HG03103 (cell line): ENCODE results near the gene NFKBIL1.
"Not testable (repeated sequence)": the region's sequence is repeated elsewhere in the genome, so short reads cannot be mapped to it uniquely, and the experiment has no call there.

ENCODE experiments used
- ATAC-seq: cut with Tn5 transposase; IDR thresholded peaks from one replicate; pipeline ENCODE4 v1.9.1; 2021; ENCODE audit warnings: low read depth; ENCODE audit not compliant: unreplicated experiment

Gene NFKBIL1, protein sequence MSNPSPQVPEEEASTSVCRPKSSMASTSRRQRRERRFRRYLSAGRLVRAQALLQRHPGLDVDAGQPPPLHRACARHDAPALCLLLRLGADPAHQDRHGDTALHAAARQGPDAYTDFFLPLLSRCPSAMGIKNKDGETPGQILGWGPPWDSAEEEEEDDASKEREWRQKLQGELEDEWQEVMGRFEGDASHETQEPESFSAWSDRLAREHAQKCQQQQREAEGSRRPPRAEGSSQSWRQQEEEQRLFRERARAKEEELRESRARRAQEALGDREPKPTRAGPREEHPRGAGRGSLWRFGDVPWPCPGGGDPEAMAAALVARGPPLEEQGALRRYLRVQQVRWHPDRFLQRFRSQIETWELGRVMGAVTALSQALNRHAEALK

DNA sequence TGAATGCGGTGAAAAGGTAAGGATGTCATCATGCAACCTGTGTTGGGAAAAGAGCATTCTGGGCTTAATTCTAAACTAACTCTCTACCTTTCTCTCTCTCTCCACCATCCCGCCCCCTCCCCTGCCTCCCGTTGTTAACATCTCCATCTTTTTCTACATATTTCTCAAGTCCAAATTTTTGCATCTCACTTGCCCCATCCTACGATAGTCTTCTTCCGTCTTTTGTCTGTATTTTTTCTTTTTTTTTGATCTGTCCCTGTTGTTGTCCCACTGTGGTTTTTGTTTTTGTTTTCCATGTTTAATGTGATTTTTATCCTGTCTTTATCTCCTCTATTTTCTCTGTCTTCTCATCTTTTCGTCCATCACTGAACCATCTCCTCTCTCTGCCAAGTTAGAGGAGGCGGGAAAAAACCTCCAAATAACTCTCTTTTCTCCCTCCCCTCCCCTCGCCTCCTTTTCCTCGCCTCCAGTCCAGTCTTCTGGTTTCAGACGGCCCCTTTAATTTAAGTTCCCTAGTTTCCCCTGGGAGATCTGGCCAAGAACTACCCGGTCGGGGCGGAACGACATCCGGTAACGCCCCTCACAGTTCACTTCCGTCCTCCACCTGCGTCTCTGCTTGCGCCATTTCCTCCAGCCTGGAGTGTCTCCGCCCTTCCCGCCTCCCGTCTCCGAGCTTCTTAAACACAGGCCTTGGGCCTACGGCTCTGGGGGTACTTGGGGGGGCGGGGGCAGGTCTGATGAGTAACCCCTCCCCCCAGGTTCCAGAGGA lies at the start of gene NFKBIL1:
Gene NFKBIL1 (plus strand): TSS at position 651 of the 769 bp plus-strand sequence. CDS start 87 bp downstream, at position 738.
- peak; percentile 59 for ATAC-seq

DNA sequence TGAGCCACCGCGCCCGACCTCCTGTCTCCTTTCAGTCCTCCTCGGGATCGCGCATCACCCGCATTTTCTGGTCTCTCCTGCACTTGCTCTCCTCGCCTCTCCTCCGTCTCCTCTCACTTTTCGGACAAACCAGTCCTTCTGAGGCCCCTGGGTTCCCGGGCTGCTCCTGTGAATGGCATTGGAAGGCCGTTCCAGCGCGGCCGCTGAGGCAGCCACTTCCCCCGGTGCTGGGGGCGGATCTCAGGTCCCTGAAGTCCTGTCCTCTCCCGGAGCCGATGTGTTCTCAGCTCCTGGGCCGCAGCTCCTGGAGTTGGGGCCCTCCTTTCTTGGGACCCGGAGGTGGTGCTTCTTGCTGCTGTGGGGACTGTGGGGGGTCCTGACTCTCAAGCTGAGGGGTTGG lies 48.7 kb upstream of the NFKBIL1 start:
- no peak for ATAC-seq

DNA sequence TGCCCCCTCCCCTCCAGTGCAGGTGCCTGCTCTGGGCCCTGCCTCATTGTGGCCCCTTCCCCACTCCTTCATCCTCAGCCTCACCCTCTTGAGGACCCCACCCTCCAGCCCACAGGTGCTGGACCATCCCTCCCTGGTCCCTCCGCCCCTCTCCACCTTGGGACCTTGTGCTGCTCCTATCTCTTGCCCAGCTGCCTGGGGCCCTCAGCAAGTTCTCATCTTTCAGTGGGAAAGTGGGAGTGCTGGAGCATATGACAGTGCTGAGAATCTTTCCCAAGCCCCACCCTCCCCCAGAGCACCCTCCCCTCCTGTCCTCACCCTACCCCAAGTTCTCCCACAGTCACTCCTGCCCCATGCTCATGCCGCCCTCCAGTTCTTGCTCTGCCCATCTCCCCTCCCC lies 47.8 kb upstream of the NFKBIL1 start:
- ATAC-seq: not testable (repeated sequence)

DNA sequence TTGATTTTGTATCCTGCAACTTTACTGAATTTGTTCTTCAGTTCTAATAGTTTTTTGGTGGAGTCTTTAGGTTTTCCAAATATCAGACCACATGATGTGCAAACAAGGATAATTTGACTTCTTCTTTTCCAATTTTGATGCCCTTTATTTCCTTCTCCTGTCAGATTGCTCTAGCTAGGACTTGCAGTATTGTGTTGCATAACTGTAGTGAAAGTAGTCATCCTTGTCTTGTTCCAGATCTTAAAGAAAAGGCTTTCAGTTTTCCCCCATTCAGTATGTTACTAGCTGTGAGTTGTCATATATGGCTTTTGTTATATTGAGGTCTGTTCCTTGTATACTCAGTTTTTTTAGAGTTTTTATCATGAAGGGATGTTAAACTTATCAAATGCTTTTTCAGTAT lies 44.8 kb upstream of the NFKBIL1 start:
- no peak for ATAC-seq

DNA sequence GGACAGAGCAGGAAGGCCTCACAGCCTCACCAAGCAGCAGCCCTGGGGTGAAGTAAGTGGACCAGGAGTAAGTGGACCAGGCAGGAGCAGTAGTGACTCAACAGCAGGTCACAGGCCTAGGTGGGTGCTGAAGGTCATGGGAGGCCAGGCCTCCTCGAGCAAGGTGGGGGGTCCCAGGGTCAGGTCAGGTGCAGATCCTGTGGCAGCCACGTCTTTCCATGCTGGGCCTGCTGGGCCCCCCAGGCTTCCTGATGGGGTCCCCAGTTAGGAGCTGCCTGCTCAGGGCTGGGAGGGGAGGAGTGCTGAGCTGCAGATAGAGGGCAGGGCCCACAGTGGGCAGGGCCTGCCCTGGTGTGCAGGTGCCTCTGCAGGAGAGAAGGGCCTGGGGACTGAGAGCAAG lies 38.4 kb upstream of the NFKBIL1 start:
- ATAC-seq: not testable (repeated sequence)

DNA sequence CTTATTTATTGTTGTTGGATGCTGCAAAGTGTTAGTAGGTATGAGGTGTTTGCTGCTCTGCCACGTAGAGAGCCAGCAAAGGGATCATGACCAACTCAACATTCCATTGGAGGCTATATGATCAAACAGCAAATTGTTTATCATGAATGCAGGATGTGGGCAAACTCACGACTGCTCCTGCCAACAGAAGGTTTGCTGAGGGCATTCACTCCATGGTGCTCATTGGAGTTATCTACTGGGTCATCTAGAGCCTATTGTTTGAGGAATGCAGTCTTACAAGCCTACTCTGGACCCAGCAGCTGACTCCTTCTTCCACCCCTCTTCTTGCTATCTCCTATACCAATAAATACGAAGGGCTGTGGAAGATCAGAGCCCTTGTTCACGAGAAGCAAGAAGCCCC lies 37.4 kb upstream of the NFKBIL1 start:
- ATAC-seq: no peak

DNA sequence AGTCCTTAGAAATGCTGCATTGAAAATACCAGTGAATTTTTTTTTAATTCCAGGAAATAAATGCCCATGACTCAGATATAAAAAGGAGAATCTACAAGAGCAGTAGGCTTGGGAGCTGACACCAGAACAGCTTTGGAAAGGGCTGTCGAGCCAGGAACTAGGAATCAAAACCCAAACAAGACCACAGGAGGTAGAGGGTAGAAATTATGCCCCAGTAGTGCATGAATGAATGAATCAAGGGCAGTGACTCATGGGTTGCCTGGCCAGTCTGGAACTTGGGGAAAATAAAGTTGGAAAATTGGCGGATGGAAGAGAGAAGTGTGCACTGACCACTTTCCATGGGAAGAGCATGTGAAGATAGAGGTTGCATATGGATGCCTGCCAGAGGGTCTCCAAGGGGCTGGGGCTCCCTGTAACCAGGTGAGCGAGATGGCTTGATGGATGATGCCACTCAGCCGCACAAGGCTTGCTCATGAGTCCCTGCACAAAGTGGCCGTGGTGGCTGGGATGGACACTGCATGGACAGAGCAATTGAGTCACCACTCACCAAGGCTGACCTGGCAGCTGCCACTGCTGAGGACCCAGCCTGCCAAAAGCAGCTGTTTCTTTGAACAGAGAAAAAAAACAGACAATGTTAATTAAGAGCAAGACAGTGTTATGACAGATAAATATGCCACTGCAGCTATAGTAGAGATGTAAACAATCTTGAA lies 33.8 kb upstream of the NFKBIL1 start:
- ATAC-seq: no peak

DNA sequence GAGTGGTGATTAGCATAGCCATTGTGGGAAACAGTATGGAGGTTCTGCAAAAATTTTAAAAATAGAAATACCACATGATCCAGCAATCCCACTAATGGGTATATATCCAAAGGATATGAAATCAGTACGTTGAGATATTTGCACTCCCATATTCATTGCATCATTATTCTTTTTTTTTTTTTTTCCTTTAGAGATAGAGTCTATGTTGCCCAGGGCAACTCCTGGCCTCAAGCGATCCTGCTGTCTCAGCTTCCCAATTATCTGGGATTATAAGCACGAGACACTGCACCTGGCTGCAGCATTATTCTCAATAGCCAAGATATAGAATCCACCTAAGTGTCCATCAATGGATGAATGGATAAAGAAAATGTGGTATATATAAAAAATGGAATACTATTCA lies 25.6 kb upstream of the NFKBIL1 start:
- no peak for ATAC-seq

DNA sequence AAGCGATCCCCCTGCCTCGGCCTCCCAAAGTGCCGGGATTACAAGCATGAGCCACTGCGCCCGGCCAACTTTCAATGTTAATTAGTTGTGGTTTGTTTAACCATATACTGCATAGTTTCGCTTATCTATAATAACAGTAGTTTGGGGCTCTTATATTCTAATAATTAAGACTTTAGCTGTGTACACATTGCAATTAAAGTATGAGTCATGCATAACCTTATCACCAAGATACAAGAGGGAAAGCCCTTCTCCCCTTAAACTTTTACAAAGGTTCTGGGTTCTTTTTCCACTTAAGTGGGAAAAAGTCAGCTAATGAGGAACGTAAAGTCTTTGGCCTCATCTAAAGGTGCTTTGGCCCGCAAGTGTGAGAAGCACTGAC lies 21.9 kb upstream of the NFKBIL1 start:
- ATAC-seq: no peak

DNA sequence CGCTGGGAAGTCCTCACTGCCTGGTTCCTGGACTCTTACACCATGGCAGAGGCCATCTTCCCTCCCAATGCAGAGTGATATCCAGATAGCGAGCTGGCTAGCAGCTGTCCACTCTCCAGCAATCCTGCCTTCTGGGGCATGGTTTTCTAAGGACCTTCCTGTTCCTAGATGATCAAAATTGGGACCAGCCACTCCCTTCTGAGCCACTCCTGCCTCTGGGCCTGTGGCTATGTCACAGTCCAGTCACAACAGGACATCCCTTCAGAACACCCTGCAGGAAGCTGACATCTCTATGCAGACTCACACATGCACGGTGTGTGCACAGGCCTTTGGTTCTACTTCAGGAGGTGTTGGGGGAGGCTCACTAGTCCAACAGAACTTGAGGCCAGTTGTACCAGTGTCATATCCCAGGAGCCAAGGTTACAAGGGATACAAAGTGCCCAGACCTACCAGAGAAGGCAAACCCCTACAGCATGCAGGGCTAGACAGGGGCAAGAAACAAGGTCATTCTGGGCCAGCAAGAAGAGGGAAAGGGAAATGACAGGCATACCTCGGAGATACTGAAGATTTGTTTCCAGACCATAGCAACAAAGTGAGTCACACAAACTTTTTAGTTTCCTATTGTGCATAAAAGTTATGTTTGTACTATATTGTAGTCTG lies 21.3 kb upstream of the NFKBIL1 start:
- ATAC-seq: no peak

DNA sequence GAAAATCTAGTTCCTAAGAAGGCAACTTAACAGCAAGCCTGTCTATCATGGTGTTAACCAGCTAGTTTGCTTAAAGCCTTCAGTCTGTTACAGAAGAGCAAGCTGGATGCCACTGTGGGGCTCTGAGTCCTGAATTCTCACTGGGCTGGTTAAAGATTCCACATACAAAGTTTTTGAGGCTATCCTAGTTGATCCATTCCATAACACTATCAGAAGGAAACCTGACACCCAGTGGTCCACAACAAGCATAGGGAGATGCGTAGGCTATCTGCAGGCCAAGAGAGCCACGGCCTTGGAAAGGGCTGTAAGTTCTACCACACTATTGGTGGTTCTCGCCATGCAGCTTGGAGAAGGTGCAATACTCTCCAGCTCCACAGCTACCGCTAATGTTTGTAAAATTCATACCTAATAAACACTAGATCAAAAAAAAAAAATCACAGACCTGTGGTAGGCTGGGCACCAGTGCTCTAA lies 19.1 kb upstream of the NFKBIL1 start:
- ATAC-seq: no peak

DNA sequence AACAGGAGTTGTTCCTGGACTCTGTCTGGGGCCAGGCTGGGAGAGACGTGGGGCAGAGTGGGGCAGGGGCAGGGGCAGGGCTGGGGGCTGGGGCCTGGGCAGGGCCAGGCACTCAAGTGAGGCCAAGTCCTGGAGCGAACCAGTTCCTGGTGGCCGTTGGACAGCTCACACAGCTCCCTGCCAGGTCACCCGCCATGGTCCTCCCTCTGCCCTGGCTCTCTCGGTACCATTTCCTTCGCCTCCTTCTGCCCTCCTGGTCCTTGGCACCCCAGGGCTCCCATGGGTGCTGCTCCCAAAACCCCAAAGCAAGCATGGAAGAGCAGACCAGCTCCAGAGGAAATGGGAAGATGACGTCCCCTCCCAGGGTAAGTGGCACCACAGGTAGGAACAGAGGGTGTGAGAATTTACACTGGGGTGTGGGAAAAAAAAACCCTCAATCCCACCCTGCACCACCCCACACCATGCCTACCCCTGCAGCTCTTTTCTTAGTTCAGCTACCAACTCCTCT lies 18.5 kb upstream of the NFKBIL1 start, which contains the start of gene MCCD1:
Gene MCCD1 (plus strand): TSS at position 142 of the 508 bp plus-strand sequence. CDS start 53 bp downstream, at position 195.
- ATAC-seq: no peak

DNA sequence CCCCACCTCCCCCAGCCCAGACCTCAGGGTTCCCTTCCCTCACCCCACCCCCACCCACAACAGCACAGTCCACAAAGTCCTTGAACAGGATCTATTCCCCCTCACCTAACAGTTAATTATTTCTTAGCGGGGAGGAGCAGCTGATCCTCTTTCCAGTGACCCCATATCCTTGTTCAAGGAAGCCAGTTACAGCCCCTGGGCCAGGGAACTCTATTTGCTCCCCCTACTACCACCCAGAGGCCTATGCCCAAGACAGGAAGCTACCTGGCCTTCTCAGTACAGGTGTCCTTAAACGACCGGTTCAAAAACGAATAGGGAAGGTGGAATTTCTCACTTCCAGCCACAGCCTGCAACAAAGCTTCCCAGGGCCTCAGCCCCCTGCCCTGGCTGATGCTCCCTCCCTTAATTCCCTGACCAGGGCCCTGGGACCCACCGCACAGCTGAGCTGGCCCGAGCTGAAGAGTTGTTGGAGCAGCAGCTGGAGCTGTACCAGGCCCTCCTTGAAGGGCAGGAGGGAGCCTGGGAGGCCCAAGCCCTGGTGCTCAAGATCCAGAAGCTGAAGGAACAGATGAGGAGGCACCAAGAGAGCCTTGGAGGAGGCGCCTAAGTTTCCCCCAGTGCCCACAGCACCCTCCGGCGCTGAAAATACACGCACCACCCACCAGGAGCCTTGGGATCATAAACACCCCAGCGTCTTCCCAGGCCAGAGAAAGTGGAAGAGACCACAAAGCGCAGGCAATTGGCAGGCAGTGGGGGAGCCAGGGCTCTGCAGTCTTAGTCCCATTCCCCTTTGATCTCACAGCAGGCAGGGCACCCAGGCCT lies 17.9 kb upstream of the NFKBIL1 start:
- ATAC-seq: no peak

DNA sequence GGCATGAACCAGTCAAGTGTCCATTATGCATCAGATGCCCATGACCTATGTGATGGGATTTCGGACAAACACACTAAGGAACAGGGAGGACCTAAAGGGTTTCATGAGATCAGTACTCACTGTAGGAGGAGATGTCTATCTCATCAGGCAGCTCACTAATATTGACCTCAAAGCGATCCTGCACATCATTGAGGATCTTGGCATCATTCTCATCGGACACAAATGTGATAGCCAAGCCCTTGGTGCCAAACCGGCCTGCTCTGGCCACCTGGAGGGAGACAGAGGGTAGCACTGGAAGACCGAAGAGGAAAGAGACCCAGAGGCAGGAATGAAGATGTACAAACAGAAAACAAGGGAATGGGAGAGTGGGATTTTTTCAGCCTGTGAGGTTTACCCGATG lies 16.7 kb upstream of the NFKBIL1 start:
- ATAC-seq: no peak

DNA sequence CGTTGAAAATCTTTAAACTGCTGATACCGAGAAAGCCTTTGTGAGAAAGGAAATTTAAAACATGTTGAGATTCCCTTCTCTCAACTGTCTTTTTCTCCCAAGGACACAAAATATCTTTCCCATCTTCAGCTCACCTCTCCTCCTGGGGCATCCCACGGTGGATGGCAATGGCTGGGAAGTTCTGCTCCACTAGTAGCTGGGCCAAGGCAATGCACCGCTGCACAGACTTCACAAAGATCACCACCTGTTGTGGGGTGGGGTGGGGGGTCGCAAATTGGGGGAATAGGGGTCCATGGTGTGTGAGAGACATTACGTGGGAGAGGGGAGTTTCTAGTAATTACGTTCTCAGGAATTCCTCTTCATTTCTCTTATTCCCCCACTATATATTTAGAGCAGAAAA lies 16.2 kb upstream of the NFKBIL1 start:
- no peak for ATAC-seq

DNA sequence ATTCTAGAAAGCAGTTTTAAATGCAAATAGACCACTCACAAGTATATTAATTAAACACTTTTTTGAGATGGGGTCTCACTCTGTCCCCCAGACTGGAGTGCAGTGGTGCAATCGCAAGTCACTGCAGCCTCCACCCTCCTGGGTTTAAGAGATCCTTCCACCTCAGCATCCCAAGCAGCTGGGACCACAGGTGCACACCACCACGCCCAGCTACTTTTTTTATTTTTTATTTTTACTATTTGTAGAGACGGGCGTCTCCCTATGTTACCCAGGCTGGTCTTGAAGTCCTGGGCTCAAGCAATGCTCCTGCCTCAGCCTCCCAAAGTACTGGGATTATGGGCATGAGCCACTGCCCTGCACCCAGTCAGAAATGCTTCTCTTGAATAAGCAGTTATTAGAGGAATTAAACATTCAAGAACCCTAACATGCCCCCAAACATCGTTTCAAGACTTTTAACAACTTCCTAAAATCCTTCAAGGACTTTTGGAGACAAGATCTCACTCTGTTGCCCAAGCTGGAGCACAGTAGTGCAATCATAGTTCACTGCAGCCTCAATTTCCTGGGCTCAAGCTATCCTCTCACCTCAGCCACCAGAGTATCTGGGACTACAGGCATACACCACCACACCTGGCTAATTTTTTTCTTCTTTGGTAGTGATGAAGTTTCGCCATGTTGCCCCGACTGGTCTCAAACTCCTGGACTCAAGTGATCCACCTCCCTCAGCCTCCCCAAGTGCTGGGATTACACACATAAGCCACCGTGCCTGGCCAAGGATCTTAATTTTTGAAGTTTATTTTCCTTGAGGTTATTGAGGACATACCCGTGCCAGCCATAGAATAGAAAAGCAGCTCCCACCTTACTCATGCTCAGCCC lies 15.4 kb upstream of the NFKBIL1 start:
- ATAC-seq: no peak

DNA sequence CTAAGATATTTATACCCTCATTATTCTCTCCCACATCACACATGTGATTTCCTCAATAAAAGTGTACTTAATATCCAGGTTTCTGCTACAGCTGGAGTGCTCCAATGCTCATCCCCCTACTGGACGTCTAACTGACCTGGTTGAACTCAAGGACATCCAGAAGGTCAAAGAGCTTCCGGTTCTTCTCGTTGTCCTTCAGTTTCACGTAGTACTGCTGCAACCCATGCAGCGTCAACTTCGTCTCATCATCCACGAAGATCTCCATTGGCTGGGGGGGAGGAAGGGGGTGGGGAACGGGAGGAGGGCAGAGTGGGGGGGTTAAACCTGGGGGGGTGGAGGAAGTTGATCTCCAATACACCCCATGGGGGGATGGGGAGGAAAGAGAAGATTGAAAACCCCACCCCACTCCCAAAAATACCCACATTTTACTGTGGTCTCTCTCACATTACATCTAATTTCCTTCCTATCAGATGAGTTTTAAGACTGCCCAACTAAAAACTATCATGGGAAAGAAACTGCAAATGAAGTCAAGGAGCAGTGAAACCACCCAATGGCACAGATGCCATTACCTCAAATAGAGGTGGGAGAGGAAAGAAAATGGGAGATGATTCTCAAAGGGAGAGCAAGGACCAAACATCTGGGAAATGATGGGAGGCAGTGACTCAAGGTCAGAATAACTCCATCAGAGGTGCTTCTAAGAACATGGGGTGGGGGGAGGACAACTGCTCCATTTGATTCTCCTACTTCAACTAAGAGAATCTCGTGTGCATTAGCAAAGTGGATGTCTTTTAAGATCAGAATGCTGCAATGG lies 14.6 kb upstream of the NFKBIL1 start:
- no peak for ATAC-seq

DNA sequence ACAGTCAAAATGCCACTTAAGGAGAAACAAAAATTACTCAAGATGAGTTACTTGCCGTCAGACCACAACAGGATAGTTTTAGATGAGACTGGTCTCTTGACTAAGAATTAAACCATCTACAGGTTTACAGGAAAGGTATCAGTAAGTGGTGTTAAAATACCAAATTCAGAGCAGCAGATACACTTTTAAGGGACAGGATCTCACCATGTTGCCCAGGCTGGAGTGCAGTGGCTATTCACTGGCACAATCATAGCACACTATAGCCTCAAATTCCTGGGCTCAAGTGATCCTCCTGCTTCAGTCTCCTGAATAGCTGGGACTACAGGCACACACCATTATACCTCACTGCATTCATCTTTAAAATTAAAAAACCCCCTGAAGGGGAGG lies 14.0 kb upstream of the NFKBIL1 start:
- ATAC-seq: no peak
